Stimulated activated CD8-positive, alpha-beta memory T cell treated with anti-CD3 and anti-CD28 coated beads, Interleukin-7, amount 100 ng/mL, for 48 hours (primary cell): ENCODE results near the gene GATAD2A.

ENCODE experiments used
- DNase-seq, 2 donors: peaks; one replicate each; pipeline ENCODE4 v3.0.0-alpha.2; 2020; ENCODE audit warnings: low read depth in 1 of 2; ENCODE audit errors: extremely low read depth in 1 of 2

Gene GATAD2A

DNA sequence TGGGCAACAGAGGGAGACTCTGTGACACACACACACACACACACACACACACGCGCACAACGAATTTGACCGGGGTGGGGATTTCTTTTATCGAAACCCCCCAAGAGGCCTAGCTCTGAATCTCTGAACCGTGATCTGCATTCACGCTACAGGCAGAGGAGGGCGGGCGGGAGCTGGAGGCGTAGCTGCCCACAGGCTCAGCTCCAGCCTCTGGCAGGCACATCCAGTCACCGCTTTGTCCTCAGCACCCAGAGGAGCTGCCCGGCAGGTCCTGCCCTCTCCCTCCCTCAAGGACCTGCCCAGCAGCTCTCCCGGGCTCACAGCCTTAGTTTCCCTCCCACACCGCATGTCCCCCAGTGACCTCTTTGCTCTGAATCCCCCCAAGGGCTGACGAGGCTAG is 152.6 kb downstream of the GATAD2A start:
- no peak for DNase-seq
